Activated CD4-positive, CD25-positive, alpha-beta regulatory T cell (primary cell): ENCODE measurements around the gene HAPLN2.

Experiments used
- DNase-seq, 4 experiments: peaks; one replicate each; lab custom pipeline; 2025; lab: John Stamatoyannopoulos, UW

Gene HAPLN2

GRCh38 chr1:156663178-156663577 is 44.0 kb downstream of the HAPLN2 start:
- no peak for DNase-seq

GRCh38 chr1:156664046-156664766 is 45.0 kb downstream of the HAPLN2 start:
- DNase-seq: no peak

- no peak for DNase-seq
Measured at GRCh38 chr1:156664767-156665411, 45.7 kb downstream of the HAPLN2 start.

GRCh38 chr1:156665539-156665938 is 46.3 kb downstream of the HAPLN2 start:
- no peak for DNase-seq

- DNase-seq: no peak
Measured at GRCh38 chr1:156666862-156667609, 47.8 kb downstream of the HAPLN2 start.

- no peak for DNase-seq
Measured at GRCh38 chr1:156667610-156667967, 48.4 kb downstream of the HAPLN2 start.

GRCh38 chr1:156667968-156668709 is 48.9 kb downstream of the HAPLN2 start:
- DNase-seq: no peak

- DNase-seq: no peak
Measured at GRCh38 chr1:156668801-156669637, 49.8 kb downstream of the HAPLN2 start.

- DNase-seq: no peak
Measured at GRCh38 chr1:156669794-156670193, 50.6 kb downstream of the HAPLN2 start.

GRCh38 chr1:156670359-156670758 is 51.1 kb downstream of the HAPLN2 start:
- no peak for DNase-seq

- DNase-seq: no peak
Measured at GRCh38 chr1:156670791-156671190, 51.6 kb downstream of the HAPLN2 start.

GRCh38 chr1:156671804-156672203 is 52.6 kb downstream of the HAPLN2 start:
- no peak for DNase-seq

GRCh38 chr1:156673387-156674121 is 54.3 kb downstream of the HAPLN2 start:
- DNase-seq: no peak
